Effector memory CD8-positive, alpha-beta T cell (primary cell): Measurements from ENCODE around the gene MMP12.
"Not testable (repeated sequence)": the region's sequence is repeated elsewhere in the genome, so short reads cannot be mapped to it uniquely, and the experiment has no call there.

Source experiments
- ATAC-seq: fragments of 150-1000 bp; cut with Tn5 transposase; replicated peaks from 2 replicates; pipeline ENCODE4 v1.10.0; 2021; ENCODE audit warnings: mild to moderate bottlenecking, moderate library complexity
- DNase-seq, 3 experiments: peaks; one replicate each; pipeline ENCODE4 v3.0.0; 2021
- H3K27ac Mint-ChIP-seq, 2 donors: one replicate each; pipeline ENCODE4 v1.8.0; 2022; ENCODE audit warnings: mild to moderate bottlenecking in 2 of 2, mixed read lengths in 2 of 2, moderate library complexity in 2 of 2
- H3K27me3 Mint-ChIP-seq, 2 donors: one replicate each; pipeline ENCODE4 v1.8.0; 2022; ENCODE audit warnings: mixed read lengths in 2 of 2
- H3K36me3 Mint-ChIP-seq: one replicate; pipeline ENCODE4 v1.8.0; 2022; ENCODE audit warnings: mild to moderate bottlenecking, moderate library complexity, mixed read lengths; ENCODE audit not compliant: insufficient read depth
- H3K4me1 Mint-ChIP-seq, 2 donors: one replicate each; pipeline ENCODE4 v1.8.0; 2022; ENCODE audit warnings: low read depth in 2 of 2, mixed read lengths in 2 of 2
- H3K4me3 Mint-ChIP-seq, 2 donors: one replicate each; pipeline ENCODE4 v1.8.0; 2022; ENCODE audit warnings: mild to moderate bottlenecking in 2 of 2, mixed read lengths in 2 of 2, moderate library complexity in 2 of 2
- H3K9me3 Mint-ChIP-seq, 2 donors: one replicate each; pipeline ENCODE4 v1.8.0; 2022; ENCODE audit warnings: mixed read lengths in 2 of 2
- total RNA-seq, 9 experiments: gene quantifications; one replicate each; lab custom pipeline; 2026; lab: John Stamatoyannopoulos, UW

Gene MMP12
- total RNA-seq: 0 to 0.18 (median 0) reads per million in 9 experiments

DNA sequence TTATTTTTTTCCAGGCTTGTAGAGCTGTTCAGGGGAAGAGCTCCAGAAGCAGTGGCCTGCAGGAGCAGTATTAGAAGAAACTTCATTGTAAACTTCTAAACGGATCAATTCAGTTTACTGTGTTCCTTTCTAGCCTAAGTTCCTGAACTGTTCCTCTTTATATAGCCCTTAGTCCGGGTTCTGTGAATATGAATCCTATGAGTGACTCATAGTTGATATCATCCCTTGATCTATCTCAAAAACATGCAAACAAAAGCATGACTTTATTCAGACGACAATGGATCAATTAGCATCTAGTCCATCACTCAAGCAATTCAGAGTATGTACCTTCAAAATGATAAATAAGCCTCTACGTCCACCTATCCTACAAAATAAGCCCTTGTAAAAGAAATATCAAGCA, at the start of gene MMP12:
TSS of gene MMP12 (minus strand) at position 131 of the 400 bp plus-strand sequence. CDS start at position 86, 45 bp downstream.
- Mint-ChIP-seq H3K4me1 (no peaks in the 10 kb centered on the region), H3K36me3 (no peaks in the 10 kb centered on the region), H3K4me3 (no peak within 1 kb of the TSS), H3K27ac (no peak within 1 kb of the TSS), H3K9me3 (no peaks in the 10 kb centered on the region), H3K27me3 (peaks cover 0 to 24% of the 10 kb centered on the region in 2 donors)
- DNase-seq (no peak), ATAC-seq (no peak)

DNA sequence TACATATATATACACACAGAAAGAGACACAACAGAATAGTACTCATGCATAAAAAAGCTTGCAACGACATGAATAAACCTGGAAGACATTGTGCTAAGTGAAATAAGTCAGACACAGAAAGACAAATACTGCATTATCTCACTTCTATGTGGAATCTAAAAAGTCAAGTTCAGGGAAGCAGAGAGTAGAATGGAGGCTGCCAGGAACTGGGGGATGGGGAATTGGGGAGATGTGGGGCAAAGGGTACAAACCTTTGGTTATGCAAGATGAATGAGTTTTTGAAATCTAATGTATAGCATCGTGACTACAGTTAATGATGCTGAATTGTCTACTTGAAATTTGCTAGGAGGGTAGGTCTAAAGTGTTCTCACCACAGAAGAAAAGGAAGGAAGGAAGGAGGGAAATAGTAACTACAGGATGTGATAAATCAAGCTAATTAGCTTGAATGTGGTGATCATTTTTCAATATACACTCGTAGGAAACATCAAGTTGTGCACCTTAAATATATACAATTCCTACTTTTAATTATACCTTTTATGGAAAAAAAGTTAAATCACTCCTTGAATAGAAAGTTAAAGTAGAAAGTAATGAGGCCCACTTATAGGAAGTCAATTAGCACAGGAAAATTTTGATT, 46.9 kb upstream of the MMP12 start:
- Mint-ChIP-seq H3K4me3 (no peak overlapping the region), H3K9me3 (no peaks in the 10 kb centered on the region), H3K27me3 (peaks cover 18 to 32% of the 10 kb centered on the region in 2 donors), H3K4me1 (peaks cover 4 to 5% of the 10 kb centered on the region in 2 donors), H3K36me3 (no peaks in the 10 kb centered on the region), H3K27ac (no peak overlapping the region)
- ATAC-seq (no peak), DNase-seq (no peak)

DNA sequence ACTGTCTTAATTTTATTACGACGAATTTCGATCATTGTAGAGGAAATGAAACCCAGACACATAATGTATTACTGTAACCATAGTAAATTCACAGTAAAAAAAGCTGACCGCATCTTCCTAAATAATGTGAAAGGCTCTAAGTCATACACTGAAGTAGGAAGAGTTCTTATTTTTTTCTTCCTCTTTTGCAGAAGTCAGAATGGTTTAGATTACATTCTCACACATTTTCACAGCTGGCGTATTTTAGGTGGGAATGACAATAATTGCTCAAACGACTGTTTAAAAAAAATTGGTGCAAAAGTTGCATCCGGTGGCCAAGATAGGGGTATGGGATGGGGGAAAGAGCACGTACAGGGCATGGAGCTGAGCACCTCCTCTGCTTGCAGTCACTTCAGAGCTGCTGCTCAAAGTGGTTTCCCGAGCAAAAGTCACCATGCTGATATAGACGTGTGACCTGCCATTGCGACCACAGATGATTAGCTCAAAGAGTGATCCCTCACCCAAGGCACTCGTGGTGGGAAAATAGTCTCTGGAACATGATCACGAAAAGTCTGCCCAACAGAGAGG, 45.4 kb upstream of the MMP12 start:
- ATAC-seq (peak; percentile 24), DNase-seq (no peak)
- H3K4me1 Mint-ChIP-seq: peaks cover 4 to 5% of the 10 kb centered on the region in 2 donors
- peaks cover 18 to 38% of the 10 kb centered on the region in 2 donors for H3K27me3 Mint-ChIP-seq
- H3K4me3 Mint-ChIP-seq: no peak overlapping the region
- no peak overlapping the region for H3K27ac Mint-ChIP-seq
- no peaks in the 10 kb centered on the region for H3K36me3 Mint-ChIP-seq
- H3K9me3 Mint-ChIP-seq: no peaks in the 10 kb centered on the region

DNA sequence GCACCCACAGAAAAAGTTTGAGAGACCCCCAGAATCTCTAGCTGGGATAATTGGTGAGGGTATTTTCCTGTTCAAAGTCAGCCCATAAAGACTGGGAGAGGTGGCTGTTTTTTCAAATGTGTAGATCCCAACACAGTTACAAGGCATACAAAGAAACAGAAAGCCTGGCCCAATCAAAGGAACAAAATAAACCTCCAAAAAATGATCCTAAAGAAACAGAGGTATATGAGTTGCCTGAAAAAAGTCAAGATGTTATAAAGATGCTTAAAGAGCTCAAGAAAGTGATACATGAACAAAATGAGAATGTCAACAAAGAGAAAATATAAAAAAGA, 40.2 kb upstream of the MMP12 start:
- Mint-ChIP-seq H3K4me3 (no peak overlapping the region), H3K27ac (no peak overlapping the region), H3K27me3 (peaks cover 4 to 9% of the 10 kb centered on the region in 2 donors), H3K36me3 (peaks cover 3% of the 10 kb centered on the region), H3K9me3 (no peaks in the 10 kb centered on the region), H3K4me1 (peaks cover 1% of the 10 kb centered on the region in 2 donors)
- DNase-seq (no peak), ATAC-seq (no peak)

DNA sequence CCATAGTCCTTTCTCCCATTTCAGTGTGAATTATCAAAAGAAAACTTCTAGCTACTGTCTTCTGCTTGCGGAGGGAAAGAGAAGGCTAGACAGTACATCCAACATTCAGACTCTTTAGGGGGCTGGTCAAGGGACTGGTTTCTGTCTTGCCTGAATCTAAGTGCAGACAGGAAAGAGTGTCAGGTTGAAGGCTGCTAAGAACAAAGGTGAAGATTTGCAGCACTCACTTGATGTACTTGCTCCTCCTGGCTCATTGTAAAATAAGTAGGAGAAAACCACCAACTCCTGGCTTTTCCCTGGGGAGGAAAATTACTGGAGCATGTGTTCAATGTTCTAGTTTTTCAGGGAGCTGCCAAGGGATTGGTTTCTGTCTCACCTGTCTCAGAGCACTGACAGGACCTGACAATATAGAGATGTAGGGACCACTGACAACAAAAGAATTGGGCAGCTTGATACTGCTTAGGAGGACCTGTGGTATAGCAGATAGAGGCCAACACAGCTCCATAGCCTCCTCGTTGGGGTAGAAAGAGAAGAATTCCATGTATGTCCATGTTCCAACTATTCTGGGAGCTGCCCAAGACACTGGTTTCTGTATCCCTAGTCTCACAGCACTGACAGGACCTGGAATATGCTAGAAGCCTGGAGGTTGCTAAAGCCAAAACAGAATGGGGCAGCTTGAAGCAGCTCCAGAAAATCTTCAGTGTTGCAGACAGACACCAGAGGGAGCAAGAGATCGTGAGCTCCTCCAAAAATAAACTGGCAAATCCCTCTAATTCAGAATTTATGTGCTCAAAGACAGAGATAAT, 39.7 kb upstream of the MMP12 start:
- no peak overlapping the region for H3K4me3 Mint-ChIP-seq
- H3K9me3 Mint-ChIP-seq: peaks cover 0 to under 1% of the 10 kb centered on the region in 2 donors
- H3K36me3 Mint-ChIP-seq: peaks cover 3% of the 10 kb centered on the region
- DNase-seq: no peak
- no peak overlapping the region for H3K27ac Mint-ChIP-seq
- ATAC-seq: no peak
- H3K27me3 Mint-ChIP-seq: peaks cover 0 to 8% of the 10 kb centered on the region in 2 donors
- H3K4me1 Mint-ChIP-seq: no peaks in the 10 kb centered on the region

DNA sequence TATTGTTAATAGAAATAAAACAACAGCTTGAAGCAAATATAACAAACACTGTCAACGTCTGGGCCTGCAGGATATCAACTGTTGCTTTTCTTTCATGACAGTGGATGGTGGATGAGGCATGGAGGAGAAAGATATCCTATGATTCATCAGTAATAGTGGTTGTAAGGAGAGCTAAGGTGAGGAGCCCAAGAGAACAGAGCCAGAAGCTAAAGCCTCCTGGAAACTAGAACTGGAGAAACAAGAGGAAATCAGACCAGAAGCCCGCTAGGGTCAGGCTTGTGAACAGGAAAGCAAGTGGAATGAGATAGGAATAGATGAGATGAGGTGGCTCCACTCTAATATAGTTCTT, 37.7 kb upstream of the MMP12 start:
- no peak overlapping the region for H3K4me3 Mint-ChIP-seq
- H3K9me3 Mint-ChIP-seq: peaks cover 0 to 10% of the 10 kb centered on the region in 2 donors
- peaks cover 9 to 26% of the 10 kb centered on the region in 2 donors for H3K27me3 Mint-ChIP-seq
- peaks cover 3% of the 10 kb centered on the region for H3K36me3 Mint-ChIP-seq
- H3K4me1 Mint-ChIP-seq: no peaks in the 10 kb centered on the region
- DNase-seq (no peak), ATAC-seq (no peak)
- no peak overlapping the region for H3K27ac Mint-ChIP-seq

DNA sequence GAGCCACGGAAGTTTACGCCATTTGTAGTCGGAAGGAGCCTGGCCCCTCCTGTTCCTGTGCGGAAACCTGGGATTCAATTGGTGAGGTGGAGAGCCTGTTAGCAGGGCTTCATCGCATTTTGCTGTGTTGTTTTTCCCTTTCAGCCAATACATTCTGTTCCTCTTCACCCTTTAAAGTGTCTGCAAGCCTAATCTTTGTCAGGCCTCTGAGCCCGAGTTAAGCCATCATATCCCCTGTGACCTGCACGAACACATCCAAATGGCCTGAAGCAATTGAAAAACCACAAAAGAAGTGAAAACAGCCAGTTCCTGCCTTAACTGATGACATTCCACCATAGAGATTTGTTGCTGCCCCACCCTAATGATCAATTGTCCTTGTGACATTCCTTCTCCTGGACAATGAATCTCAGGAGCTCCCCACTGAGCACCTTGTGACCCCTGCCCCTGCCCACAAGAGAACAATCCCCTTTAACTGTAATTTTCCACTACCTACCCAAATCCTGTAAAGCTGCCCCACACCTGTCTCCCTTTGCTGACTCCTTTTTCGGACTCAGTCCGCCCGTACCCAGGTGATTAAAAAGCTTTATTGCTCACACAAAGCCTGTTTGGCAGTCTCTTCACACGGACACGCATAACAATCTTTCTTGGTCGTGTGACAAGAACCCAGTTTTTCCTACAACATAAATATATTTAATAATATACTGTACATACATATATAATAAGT, 37.1 kb upstream of the MMP12 start:
- no peak for DNase-seq
- no peak for ATAC-seq
- Mint-ChIP-seq H3K27ac (no peak overlapping the region), H3K27me3 (peaks cover 9 to 26% of the 10 kb centered on the region in 2 donors), H3K36me3 (peaks cover 3% of the 10 kb centered on the region), H3K4me1 (no peaks in the 10 kb centered on the region), H3K9me3 (peaks cover 0 to 10% of the 10 kb centered on the region in 2 donors), H3K4me3 (no peak overlapping the region)

DNA sequence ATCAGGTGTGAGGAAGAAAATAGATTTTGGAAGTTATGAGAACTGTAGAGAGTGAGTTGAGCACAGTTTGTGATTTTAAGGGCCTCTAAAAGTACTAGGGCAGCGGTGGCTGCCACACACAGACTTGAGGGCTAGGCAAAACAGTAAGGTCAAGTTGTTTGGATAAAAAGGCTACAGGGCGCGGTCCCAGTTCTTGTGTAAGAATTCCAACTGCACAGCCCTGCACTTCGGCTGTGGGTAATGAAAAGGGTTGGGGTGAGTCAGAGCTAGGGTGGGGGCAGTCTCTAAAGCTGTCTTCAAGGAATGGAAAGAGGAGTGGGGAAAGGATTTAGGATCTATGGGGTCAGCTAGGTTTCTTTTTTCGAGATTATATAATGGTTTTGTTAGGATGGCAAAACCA, 31.1 kb upstream of the MMP12 start:
- H3K27me3 Mint-ChIP-seq: peaks cover 9 to 26% of the 10 kb centered on the region in 2 donors
- H3K36me3 Mint-ChIP-seq, H3K4me1 Mint-ChIP-seq, DNase-seq, H3K27ac Mint-ChIP-seq, ATAC-seq, H3K4me3 Mint-ChIP-seq, H3K9me3 Mint-ChIP-seq: not testable (repeated sequence)

DNA sequence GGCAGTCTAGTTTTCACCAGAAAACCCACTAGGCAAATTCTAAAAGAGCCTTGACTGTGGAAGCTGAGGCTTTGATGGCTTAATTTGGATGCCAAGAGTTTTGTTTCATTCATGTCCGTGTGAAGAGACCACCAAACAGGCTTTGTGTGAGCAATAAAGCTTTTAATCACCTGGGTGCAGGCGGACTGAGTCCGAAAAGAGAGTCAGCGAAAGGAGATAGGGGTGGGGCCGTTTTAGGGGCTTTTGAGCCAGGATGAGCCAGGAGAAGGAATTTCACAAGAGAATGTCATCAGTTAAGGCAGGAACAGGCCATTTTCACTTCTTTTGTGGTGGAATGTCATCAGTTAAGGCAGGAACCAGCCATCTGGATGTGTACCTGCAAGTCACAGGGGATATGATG, 29.1 kb upstream of the MMP12 start:
- H3K4me1 Mint-ChIP-seq, H3K9me3 Mint-ChIP-seq, H3K36me3 Mint-ChIP-seq, H3K4me3 Mint-ChIP-seq, ATAC-seq, H3K27ac Mint-ChIP-seq, DNase-seq: not testable (repeated sequence)
- H3K27me3 Mint-ChIP-seq: peaks cover 16 to 19% of the 10 kb centered on the region in 2 donors

DNA sequence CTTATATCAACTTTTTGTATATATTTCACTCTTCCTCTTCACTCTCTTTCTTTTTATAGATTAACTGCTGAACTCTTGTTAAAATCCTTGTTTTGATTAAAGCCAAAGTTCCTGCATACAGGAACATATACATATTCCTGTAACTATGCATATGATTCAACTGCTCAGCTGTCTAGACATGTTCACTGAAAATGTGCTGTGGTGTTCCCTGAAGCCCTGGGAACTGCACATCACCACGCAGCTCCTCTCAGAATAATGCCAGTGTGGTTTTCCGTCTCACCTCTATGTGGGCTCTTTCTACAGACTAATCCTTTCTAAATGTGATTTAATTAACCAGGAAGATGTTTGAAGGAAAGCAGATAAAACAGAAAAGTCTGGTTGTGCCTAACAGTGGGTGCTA, 25.6 kb upstream of the MMP12 start:
- Mint-ChIP-seq H3K36me3 (no peaks in the 10 kb centered on the region), H3K4me3 (no peak overlapping the region), H3K27me3 (peaks cover 6 to 15% of the 10 kb centered on the region in 2 donors), H3K9me3 (peaks cover 0 to 1% of the 10 kb centered on the region in 2 donors), H3K4me1 (no peaks in the 10 kb centered on the region), H3K27ac (no peak overlapping the region)
- DNase-seq (no peak), ATAC-seq (no peak)

DNA sequence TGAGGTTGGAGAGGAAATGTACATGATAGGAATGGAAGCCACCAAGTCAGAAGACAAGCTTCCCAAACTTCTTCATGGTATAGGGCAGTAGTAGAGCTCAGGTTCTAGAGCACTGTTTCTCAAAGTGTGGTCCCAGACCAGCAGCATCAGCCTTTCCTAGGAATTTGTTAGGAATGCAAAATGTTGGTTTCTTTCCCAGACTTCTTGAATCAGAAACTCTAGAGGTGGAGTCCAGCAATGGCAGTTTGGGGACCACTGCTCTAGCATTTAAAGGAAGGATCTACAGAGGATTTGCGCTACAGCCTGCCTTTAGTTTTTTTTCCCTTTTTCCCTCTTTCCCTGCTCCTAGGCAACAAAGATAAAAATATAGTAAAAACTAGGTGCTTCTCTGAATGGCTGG, 17.0 kb upstream of the MMP12 start:
- Mint-ChIP-seq H3K9me3 (peaks cover 1 to 8% of the 10 kb centered on the region in 2 donors), H3K27me3 (peaks cover 9 to 17% of the 10 kb centered on the region in 2 donors), H3K36me3 (no peaks in the 10 kb centered on the region), H3K4me1 (no peaks in the 10 kb centered on the region), H3K4me3 (no peak overlapping the region), H3K27ac (no peak overlapping the region)
- no peak for DNase-seq
- no peak for ATAC-seq

DNA sequence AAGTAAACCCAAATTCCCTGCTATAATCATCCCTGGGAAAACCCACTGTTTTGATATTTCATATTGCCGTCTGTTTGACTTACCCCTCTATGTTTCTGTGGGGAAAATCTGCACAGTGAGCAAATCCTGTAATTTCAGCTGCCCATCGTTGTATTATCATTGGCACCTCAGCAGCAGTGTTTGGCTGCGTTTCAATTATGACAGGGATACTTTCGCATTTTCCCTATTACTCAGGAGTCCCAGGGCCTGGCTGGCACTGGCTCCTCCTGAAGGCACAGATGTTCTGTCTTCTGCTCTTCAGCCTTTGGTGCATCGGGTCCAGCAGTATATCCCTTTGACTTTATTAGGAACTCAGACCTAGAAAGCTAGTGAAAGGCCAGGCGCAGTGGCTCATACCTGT, 12.2 kb upstream of the MMP12 start:
- H3K36me3 Mint-ChIP-seq: no peaks in the 10 kb centered on the region
- H3K4me3 Mint-ChIP-seq: no peak overlapping the region
- H3K27me3 Mint-ChIP-seq: peaks cover 0 to 11% of the 10 kb centered on the region in 2 donors
- DNase-seq (no peak), ATAC-seq (no peak)
- no peak overlapping the region for H3K27ac Mint-ChIP-seq
- no peaks in the 10 kb centered on the region for H3K9me3 Mint-ChIP-seq
- H3K4me1 Mint-ChIP-seq: no peaks in the 10 kb centered on the region

DNA sequence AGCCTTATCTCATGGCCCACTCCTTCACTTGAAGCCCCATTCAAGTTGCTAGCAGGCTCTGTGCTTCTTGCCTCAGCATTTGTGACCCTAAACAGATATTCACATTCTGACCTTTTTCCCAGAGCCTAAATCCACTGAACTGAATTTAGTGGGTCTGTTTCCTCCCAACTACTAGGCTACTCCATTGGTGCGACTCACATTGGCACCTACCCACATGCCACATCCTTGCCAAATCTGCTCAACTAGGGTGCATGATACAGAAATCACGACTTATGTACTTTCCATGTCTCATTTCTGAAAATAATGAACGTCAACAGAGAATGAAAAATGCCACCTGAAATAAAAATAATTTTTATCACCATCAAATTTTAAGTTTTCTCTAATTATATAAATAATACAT, 8.4 kb upstream of the MMP12 start:
- no peaks in the 10 kb centered on the region for H3K36me3 Mint-ChIP-seq
- H3K27me3 Mint-ChIP-seq: peaks cover 0 to 17% of the 10 kb centered on the region in 2 donors
- H3K4me1 Mint-ChIP-seq: no peaks in the 10 kb centered on the region
- H3K27ac Mint-ChIP-seq: no peak overlapping the region
- H3K9me3 Mint-ChIP-seq: no peaks in the 10 kb centered on the region
- ATAC-seq: no peak
- H3K4me3 Mint-ChIP-seq: no peak overlapping the region
- no peak for DNase-seq
